Lung (tissue), 12 donors: Measurements from ENCODE around the gene PIWIL1. TPM values are rescaled to one million over a fixed set of nuclear protein-coding genes. Genes with fewer than 3 reads are reported as not detected.

Source experiments
- ATAC-seq: fragments of 200-7000 bp; cut with Tn5 transposase; one replicate; pipeline ENCODE4 v1.9.1; 2020; ENCODE audit warnings: moderate number of reproducible peaks; ENCODE audit not compliant: insufficient read depth, low FRiP score
- DNase-seq, 3 donors: peaks; one replicate each; pipeline ENCODE4 v3.0.0-alpha.2; 2013 to 2017
- H3K27ac ChIP-seq, 2 donors: one replicate each; pipeline ENCODE4 v1.5.1; 2013; ENCODE audit warnings: mild to moderate bottlenecking in 2 of 2, moderate library complexity in 2 of 2, control low read depth in 1 of 2, inconsistent platforms in 1 of 2, low read depth in 1 of 2, low read length in 1 of 2
- H3K27me3 ChIP-seq, 3 donors: one replicate each; pipeline ENCODE4 v1.5.1; 2013; ENCODE audit warnings: low read length in 2 of 3; ENCODE audit not compliant: control insufficient read depth in 3 of 3, insufficient read depth in 3 of 3
- H3K36me3 ChIP-seq, 4 donors: one replicate each; pipeline ENCODE4 v1.5.1; 2013; ENCODE audit warnings: low read length in 4 of 4, mild to moderate bottlenecking in 1 of 4, moderate library complexity in 1 of 4; ENCODE audit not compliant: control insufficient read depth in 4 of 4, insufficient read depth in 4 of 4
- H3K4me1 ChIP-seq, 5 donors: one replicate each; pipeline ENCODE4 v1.5.1; 2013; ENCODE audit warnings: low read length in 5 of 5, mild to moderate bottlenecking in 2 of 5, moderate library complexity in 1 of 5; ENCODE audit not compliant: control insufficient read depth in 5 of 5, insufficient read depth in 5 of 5
- H3K4me3 ChIP-seq: one replicate; pipeline ENCODE4 v1.5.1; 2013; ENCODE audit warnings: mild to moderate bottlenecking, control low read depth, moderate library complexity
- H3K9ac ChIP-seq, 2 donors: one replicate each; pipeline ENCODE4 v1.5.1; 2013; ENCODE audit warnings: low read length in 2 of 2, control low read depth in 1 of 2; ENCODE audit not compliant: insufficient read depth in 1 of 2
- H3K9me3 ChIP-seq, 4 donors: one replicate each; pipeline ENCODE4 v1.5.1; 2013; ENCODE audit warnings: low read length in 3 of 4, mild to moderate bottlenecking in 1 of 4, moderate library complexity in 1 of 4; ENCODE audit not compliant: control insufficient read depth in 4 of 4, insufficient read depth in 3 of 4
- WGBS, 2 donors: extraction: QIAGEN DNeasy Blood & Tissue Kit; methylation state at CpG; one replicate each; pipeline ENCODE4 v1.1.7; 2013; 5-methylcytosine and 5-hydroxymethylcytosine counted together
- polyA plus RNA-seq, 2 donors: library from polyadenylated mRNA; stranded (reverse); fragments of 200-250 nt; gene quantifications; one replicate each; pipeline ENCODE4 v1.2.1, GENCODE V29; 2013
- total RNA-seq, 2 donors: library from RNA; depleted of rRNA in 1 of 2; stranded (reverse); fragments of >200 nt in 1 of 2; gene quantifications; one replicate each; pipeline ENCODE4 v1.2.1, GENCODE V29; 2014 to 2021
- TF ChIP-seq, protein P1 (sequence below): IDR thresholded peaks from 2 replicates; pipeline ENCODE4 v1.5.1; 2012; ENCODE audit warnings: mild to moderate bottlenecking; ENCODE audit errors: control extremely low read depth, extremely low read depth
- donor health status: control.
- donor health status: control.
- donor health status: Bipolar disorder and iron deficiency.
- donor health status: healthy.
- donor health status: DM: yes; HTN: yes; CAD: no.

Gene PIWIL1
- total and polyA plus RNA-seq, 4 donors: not detected

DNA sequence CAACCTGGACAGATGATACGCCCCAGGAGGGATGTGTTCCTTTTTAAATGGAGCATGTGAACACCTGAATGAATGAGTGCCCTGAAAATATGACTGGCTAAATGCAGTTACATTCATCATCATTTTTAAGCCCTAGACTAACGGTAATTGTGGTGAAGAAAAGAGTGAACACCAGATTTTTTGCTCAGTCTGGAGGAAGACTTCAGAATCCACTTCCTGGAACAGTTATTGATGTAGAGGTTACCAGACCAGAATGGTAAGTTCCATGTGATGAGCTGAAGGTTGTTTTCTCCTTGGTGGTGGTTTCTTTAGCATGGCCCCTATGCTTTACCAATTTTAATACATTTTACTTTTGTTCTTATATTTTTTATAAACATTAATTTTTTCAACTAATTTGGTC lies 29.3 kb downstream of the PIWIL1 start:
- Histone ChIP-seq H3K4me1 (no peaks in the 10 kb centered on the region), H3K9me3 (no peaks in the 10 kb centered on the region), H3K27ac (no peak overlapping the region), H3K27me3 (peaks cover 0 to 14% (median 10%) of the 10 kb centered on the region in 3 donors), H3K36me3 (no peaks in the 10 kb centered on the region), H3K9ac (no peak overlapping the region), H3K4me3 (no peak overlapping the region)
- whole genome bisulfite sequencing, 2 donors: 77 to 82% methylated on average over 2 of the region's 2 CpGs
- TF ChIP-seq, protein P1, sequence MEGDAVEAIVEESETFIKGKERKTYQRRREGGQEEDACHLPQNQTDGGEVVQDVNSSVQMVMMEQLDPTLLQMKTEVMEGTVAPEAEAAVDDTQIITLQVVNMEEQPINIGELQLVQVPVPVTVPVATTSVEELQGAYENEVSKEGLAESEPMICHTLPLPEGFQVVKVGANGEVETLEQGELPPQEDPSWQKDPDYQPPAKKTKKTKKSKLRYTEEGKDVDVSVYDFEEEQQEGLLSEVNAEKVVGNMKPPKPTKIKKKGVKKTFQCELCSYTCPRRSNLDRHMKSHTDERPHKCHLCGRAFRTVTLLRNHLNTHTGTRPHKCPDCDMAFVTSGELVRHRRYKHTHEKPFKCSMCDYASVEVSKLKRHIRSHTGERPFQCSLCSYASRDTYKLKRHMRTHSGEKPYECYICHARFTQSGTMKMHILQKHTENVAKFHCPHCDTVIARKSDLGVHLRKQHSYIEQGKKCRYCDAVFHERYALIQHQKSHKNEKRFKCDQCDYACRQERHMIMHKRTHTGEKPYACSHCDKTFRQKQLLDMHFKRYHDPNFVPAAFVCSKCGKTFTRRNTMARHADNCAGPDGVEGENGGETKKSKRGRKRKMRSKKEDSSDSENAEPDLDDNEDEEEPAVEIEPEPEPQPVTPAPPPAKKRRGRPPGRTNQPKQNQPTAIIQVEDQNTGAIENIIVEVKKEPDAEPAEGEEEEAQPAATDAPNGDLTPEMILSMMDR: no peak
- DNase-seq (no peak), ATAC-seq (no peak)

DNA sequence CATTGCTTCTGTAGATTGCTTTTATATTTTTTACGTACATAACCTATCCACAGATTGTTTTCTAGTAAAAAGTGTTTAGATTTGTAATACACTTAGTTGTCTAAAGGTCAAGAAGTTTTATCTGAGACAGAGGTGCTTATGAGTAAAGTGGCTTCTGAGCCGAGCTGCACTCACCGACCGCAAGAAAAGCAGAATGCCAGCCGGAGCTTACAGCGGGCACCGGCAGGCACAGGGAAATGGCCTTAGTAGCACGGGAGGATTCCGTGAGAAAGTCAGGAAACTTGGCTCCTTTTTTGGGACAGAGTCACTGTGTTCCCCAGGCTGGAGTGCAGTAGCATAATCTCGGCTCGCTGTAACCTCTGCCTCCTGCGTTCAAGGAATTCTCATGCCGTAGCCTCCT lies 29.8 kb downstream of the PIWIL1 start:
- DNase-seq (no peak), ATAC-seq (no peak)
- 64 to 89% methylated on average over 13 of the region's 13 CpGs for WGBS, 2 donors

DNA sequence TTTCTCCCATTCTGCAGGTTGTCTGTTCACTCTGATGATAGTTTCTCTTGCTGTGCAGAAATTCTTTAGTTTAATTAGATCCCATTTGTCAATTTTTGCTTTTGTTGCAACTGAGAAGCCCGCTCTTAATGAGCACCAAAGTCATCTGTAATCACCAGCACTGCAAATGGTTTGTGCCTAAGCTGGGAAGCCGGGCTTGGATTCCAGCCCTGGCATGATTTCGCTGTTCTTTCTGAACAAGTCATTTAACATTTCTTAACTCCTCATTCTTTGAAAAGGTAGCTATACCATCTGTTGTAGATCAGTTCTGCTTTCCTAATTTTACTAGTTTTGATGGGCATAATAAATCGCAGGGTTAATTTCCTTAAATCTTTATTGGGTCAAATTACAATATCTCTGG lies 32.1 kb downstream of the PIWIL1 start:
- TF ChIP-seq, protein P1: no peak
- Histone ChIP-seq H3K9ac (no peak overlapping the region), H3K27ac (no peak overlapping the region), H3K9me3 (no peaks in the 10 kb centered on the region), H3K36me3 (no peaks in the 10 kb centered on the region), H3K4me3 (no peak overlapping the region), H3K4me1 (no peaks in the 10 kb centered on the region), H3K27me3 (peaks cover 0 to 22% (median 10%) of the 10 kb centered on the region in 3 donors)
- 81 to 93% methylated on average over 4 of the region's 4 CpGs for WGBS, 2 donors
- ATAC-seq: no peak
- no peak for DNase-seq

More for the DNA sequence above, 29.8 kb downstream of the PIWIL1 start:
- Histone ChIP-seq H3K36me3 (no peaks in the 10 kb centered on the region), H3K27ac (no peak overlapping the region), H3K4me1 (no peaks in the 10 kb centered on the region), H3K9me3 (no peaks in the 10 kb centered on the region), H3K9ac (no peak overlapping the region), H3K27me3 (peaks cover 0 to 17% (median 10%) of the 10 kb centered on the region in 3 donors), H3K4me3 (no peak overlapping the region)
- TF ChIP-seq, protein P1: no peak

DNA sequence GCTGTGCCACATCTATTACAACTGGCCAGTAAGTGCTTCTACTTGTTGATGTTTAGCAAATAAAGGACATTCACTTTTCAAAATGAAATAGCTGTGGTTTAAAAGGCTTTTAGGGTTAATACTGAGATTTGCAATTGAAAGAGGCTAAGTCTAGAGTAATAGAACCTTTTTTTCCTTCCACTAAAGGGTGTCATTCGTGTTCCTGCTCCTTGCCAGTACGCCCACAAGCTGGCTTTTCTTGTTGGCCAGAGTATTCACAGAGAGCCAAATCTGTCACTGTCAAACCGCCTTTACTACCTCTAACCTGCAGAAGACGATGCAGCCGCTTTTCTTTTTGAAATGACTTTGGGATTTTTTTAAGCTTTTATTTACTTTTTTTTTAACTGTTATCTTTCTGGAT lies 33.6 kb downstream of the PIWIL1 start:
- no peak overlapping the region for H3K9ac ChIP-seq
- no peaks in the 10 kb centered on the region for H3K36me3 ChIP-seq
- no peak overlapping the region for H3K4me3 ChIP-seq
- TF ChIP-seq, protein P1: no peak
- ATAC-seq (no peak), DNase-seq (no peak)
- no peak overlapping the region for H3K27ac ChIP-seq
- H3K4me1 ChIP-seq: no peaks in the 10 kb centered on the region
- 28 to 38% methylated on average over 5 of the region's 5 CpGs for WGBS, 2 donors
- H3K9me3 ChIP-seq: no peaks in the 10 kb centered on the region
- peaks cover 0 to 17% (median 10%) of the 10 kb centered on the region in 3 donors for H3K27me3 ChIP-seq
